Tibial nerve (tissue), 4 donors: ENCODE results near the gene ENOX1. TPM values are rescaled to one million over a fixed set of nuclear protein-coding genes. Genes with fewer than 3 reads are reported as not detected.

ENCODE experiments used
- DNase-seq, 2 donors: peaks; one replicate each; pipeline ENCODE4 v3.0.0-alpha.2; 2019; ENCODE audit warnings: low spot score in 2 of 2
- H3K27ac ChIP-seq, 4 donors: fragments of 200-600 bp; sonication (generic) in 3 of 4; one replicate each; pipeline ENCODE4 v1.5.1; 2017 to 2019; ENCODE audit warnings: mild to moderate bottlenecking in 1 of 4
- H3K27me3 ChIP-seq, 2 donors: fragments of 200-600 bp; sonication (generic) in 1 of 2; one replicate each; pipeline versions ENCODE4 v1.5.1 to v1.6.0; 2017 to 2019
- H3K36me3 ChIP-seq, 3 donors: fragments of 200-600 bp; sonication (generic); one replicate each; pipeline ENCODE4 v1.5.1; 2018 to 2019
- H3K4me1 ChIP-seq, 4 donors: fragments of 200-600 bp; sonication (generic) in 3 of 4; one replicate each; pipeline ENCODE4 v1.5.1; 2017 to 2019
- H3K4me3 ChIP-seq, 4 donors: fragments of 200-600 bp; sonication (generic) in 3 of 4; one replicate each; pipeline ENCODE4 v1.5.1; 2017 to 2019; ENCODE audit warnings: mild to moderate bottlenecking in 1 of 4, moderate library complexity in 1 of 4
- H3K9me3 ChIP-seq, 4 donors: fragments of 200-600 bp; sonication (generic) in 3 of 4; one replicate each; pipeline ENCODE4 v1.5.1; 2017 to 2019
- EP300 ChIP-seq, 2 donors: sonication (generic); formaldehyde crosslinking; IDR thresholded peaks; one replicate each; pipeline ENCODE4 v1.6.1; 2017; ENCODE audit warnings: antibody characterized with exemption in 2 of 2, mild to moderate bottlenecking in 1 of 2
- POLR2A ChIP-seq, 2 donors: fragments of 450-650 bp; IDR thresholded peaks; one replicate each; pipeline ENCODE4 v1.6.1; 2017; ENCODE audit warnings: antibody characterized with exemption in 2 of 2, mild to moderate bottlenecking in 2 of 2, moderate library complexity in 2 of 2
- WGBS, 2 donors: methylation state at CpG; one replicate each; pipeline ENCODE4 v1.1.5; 2018; 5-methylcytosine and 5-hydroxymethylcytosine counted together
- total RNA-seq, 4 donors: library from RNA; depleted of rRNA; stranded (reverse); fragments of >200 nt; gene quantifications; one replicate each; pipeline ENCODE4 v1.1.0, GENCODE V29; 2016
- TF ChIP-seq, protein P1 (sequence below), 5 experiments: fragments of 200-600 bp in 3 of 5; fragments of 450-650 bp in 2 of 5; sonication (generic) in 3 of 5; IDR thresholded peaks; one replicate each; pipeline ENCODE4 v1.5.1; 2016 to 2019; ENCODE audit warnings: antibody characterized with exemption in 5 of 5, mild to moderate bottlenecking in 3 of 5, moderate library complexity in 2 of 5

Gene ENOX1
- total RNA-seq, 4 donors from 2014 or later, result 2.6 to 8.2 (median 4.6) TPM

DNA sequence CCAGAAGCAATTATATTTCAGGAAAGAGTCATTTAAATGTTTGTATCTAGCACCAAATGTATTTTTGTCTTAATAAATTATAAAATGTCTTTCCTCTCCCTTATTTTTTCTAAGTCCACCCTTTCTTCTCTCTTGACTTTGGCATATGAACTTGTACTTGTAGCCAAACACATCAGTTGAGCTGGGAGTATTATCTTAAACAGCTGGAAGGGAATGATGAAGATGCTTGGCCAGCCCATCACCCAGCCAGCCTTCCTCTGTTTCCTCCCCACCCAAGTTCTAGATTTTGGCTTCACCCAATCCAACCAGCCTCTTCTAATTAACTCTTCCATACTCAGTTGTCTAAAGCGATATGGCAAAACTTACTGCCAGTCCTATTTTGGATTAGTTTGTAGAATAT, 272.5 kb downstream of the ENOX1 start:
- WGBS, 2 donors, result 68 to 80% methylated on average over 1 of the region's 1 CpG
- no peak overlapping the region for H3K27ac ChIP-seq

DNA sequence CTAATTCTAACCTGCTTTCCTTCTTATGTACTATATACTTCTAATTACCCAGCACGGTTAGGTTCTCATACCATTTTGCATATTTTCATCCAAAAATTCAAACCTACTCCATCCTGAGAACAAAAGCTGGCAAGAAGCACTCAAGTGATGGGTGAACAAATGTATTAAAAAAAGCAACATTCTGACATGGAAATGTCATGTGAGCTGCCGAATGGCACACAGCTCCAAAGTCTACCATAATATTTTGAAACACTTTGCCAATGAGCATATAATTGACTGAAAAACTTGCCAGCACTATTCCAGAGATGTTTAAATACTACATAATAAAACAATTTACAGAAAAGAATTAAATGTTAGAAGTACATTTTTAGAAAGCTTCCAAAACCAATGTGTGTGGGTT, 274.6 kb downstream of the ENOX1 start:
- TF ChIP-seq, protein P1, sequence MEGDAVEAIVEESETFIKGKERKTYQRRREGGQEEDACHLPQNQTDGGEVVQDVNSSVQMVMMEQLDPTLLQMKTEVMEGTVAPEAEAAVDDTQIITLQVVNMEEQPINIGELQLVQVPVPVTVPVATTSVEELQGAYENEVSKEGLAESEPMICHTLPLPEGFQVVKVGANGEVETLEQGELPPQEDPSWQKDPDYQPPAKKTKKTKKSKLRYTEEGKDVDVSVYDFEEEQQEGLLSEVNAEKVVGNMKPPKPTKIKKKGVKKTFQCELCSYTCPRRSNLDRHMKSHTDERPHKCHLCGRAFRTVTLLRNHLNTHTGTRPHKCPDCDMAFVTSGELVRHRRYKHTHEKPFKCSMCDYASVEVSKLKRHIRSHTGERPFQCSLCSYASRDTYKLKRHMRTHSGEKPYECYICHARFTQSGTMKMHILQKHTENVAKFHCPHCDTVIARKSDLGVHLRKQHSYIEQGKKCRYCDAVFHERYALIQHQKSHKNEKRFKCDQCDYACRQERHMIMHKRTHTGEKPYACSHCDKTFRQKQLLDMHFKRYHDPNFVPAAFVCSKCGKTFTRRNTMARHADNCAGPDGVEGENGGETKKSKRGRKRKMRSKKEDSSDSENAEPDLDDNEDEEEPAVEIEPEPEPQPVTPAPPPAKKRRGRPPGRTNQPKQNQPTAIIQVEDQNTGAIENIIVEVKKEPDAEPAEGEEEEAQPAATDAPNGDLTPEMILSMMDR (IDR thresholded peaks at IDR 0.05), result no peak
- TF ChIP-seq POLR2A (IDR thresholded peaks at IDR 0.05), result no peak
- TF ChIP-seq EP300 (IDR thresholded peaks at IDR 0.05), result no peak
- no peaks in the 10 kb centered on the region for H3K9me3 ChIP-seq
- no peak overlapping the region for H3K4me3 ChIP-seq
- DNase-seq, result no peak
- H3K4me1 ChIP-seq, result peaks cover 0 to 40% (median 3%) of the 10 kb centered on the region in 4 donors
- no peaks in the 10 kb centered on the region for H3K36me3 ChIP-seq
- 65 to 68% methylated on average over 2 of the region's 2 CpGs for WGBS, 2 donors
- no peak overlapping the region for H3K27ac ChIP-seq
- H3K27me3 ChIP-seq, result no peaks in the 10 kb centered on the region

More for the DNA sequence above, 272.5 kb downstream of the ENOX1 start:
- no peaks in the 10 kb centered on the region for H3K9me3 ChIP-seq
- H3K4me3 ChIP-seq, result no peak overlapping the region
- no peaks in the 10 kb centered on the region for H3K36me3 ChIP-seq
- TF ChIP-seq, protein P1 (IDR thresholded peaks at IDR 0.05), result no peak
- TF ChIP-seq EP300 (IDR thresholded peaks at IDR 0.05) (no peak), POLR2A (IDR thresholded peaks at IDR 0.05) (no peak)
- H3K4me1 ChIP-seq, result peaks cover 0 to 41% (median 3%) of the 10 kb centered on the region in 4 donors
- no peaks in the 10 kb centered on the region for H3K27me3 ChIP-seq
- no peak for DNase-seq

DNA sequence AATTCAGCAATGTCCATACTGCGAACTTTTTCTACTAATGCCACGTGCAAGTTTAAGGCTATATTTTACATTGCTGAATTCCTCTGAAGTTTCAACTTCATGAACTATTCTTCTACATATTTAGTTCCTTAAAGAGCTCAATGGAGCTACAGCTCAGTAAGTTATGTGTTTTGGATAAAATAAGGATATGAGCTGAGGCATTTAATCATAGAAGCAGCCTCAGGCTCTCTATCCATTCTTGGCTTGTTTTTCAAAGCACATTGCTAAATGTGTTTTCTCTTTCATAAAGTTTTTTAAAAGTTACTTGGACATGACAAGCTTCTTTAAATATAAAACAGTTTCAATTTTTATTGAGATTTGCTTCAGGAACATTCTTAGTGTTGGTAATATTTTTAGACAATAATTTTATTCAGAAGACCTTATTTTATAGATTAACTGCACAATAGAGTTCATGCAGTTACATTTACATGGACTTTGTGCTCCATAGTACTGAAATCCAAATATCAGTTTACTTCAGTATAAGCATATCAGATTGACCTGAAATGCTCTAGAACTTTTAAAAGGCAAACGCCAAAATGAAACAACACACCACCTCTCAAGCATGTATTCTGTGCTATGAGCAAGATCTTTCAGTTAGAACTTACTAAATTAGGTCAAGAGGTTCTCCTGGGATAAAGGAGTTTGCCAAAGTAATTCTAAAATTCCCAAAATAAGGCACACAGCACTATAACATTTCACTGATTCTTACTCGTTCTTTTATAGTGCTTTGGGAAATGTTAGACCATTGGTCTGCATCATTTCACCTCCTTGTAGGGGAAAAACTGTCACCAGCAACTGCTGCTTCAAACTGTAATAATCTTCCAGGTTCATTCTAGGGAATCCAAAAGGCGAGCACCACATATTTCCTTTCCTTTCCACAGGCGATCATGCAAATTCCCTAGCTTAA, 275.5 kb downstream of the ENOX1 start:
- Histone ChIP-seq H3K27me3 (no peaks in the 10 kb centered on the region), H3K9me3 (no peaks in the 10 kb centered on the region), H3K36me3 (no peaks in the 10 kb centered on the region), H3K4me3 (no peak overlapping the region), H3K27ac (no peak overlapping the region), H3K4me1 (peaks cover 0 to 31% (median 3%) of the 10 kb centered on the region in 4 donors)
- 66 to 73% methylated on average over 6 of the region's 6 CpGs for WGBS, 2 donors
- DNase-seq, result no peak
- TF ChIP-seq, protein P1 (IDR thresholded peaks at IDR 0.05), result no peak
- TF ChIP-seq POLR2A (IDR thresholded peaks at IDR 0.05) (no peak), EP300 (IDR thresholded peaks at IDR 0.05) (no peak)

DNA sequence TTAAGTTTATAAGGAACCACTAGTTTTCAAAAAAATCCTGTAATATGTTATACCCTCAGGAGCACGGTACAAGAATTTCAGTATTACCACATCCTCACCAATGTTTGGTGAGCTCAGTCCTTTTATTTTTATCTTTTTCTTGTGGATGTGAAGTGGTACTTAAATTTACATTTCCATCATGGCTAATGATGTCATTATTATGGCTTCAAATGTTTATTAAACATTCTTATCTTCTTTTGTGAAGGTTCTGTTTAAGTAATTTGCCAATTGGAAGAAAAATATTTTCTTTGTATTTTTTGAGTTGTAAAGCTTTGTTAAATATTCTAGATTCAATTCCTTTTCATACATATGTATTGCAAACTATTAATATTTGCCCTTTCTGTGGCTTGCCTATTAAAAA, 291.0 kb downstream of the ENOX1 start:
- TF ChIP-seq EP300 (IDR thresholded peaks at IDR 0.05) (no peak), POLR2A (IDR thresholded peaks at IDR 0.05) (no peak)
- Histone ChIP-seq H3K27ac (no peak overlapping the region), H3K9me3 (peaks cover 0 to 17% (median 5%) of the 10 kb centered on the region in 4 donors), H3K36me3 (no peaks in the 10 kb centered on the region), H3K4me3 (no peak overlapping the region), H3K4me1 (no peaks in the 10 kb centered on the region), H3K27me3 (no peaks in the 10 kb centered on the region)
- WGBS, 2 donors, result 92 to 97% methylated on average over 1 of the region's 1 CpG
- no peak for DNase-seq

DNA sequence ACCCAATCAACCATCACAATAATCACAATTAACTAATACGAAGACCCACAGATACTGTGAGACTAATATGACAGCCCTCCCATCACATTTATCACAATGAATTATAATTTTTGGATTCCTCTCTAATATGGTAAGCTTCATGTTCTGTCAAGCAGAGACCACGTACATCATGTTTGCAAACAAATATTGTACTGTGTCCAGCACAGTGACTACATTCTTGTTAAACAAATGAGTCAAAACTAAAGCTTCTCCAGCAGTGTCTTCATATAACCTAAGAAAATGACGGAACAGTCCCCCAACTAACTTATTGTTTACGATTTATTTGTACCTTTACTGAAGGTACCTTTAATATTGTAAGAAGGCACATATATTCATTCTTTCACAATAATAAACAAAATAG, 292.6 kb downstream of the ENOX1 start:
- H3K36me3 ChIP-seq, result no peaks in the 10 kb centered on the region
- WGBS, 2 donors, result 82 to 86% methylated on average over 4 of the region's 4 CpGs
- H3K4me1 ChIP-seq, result no peaks in the 10 kb centered on the region
- no peaks in the 10 kb centered on the region for H3K27me3 ChIP-seq
- DNase-seq, result no peak
- no peak overlapping the region for H3K4me3 ChIP-seq
- no peak overlapping the region for H3K27ac ChIP-seq
- H3K9me3 ChIP-seq, result peaks cover 0 to 4% (median 0%) of the 10 kb centered on the region in 4 donors
- TF ChIP-seq EP300 (IDR thresholded peaks at IDR 0.05) (no peak), POLR2A (IDR thresholded peaks at IDR 0.05) (no peak)
- TF ChIP-seq, protein P1 (IDR thresholded peaks at IDR 0.05), result no peak
